GM12891 (cell line): Measurements from ENCODE around the gene FOXL2.

Source experiments
- DNase-seq: peaks from one replicate; pipeline ENCODE4 v3.0.0; 2011; ENCODE audit warnings: low spot score; ENCODE audit not compliant: insufficient read length
- FAIRE-seq: peaks from 2 replicates; lab custom pipeline; 2011; peaks lifted over from hg19 to GRCh38; lab: Jason Lieb, UNC
- PAX5 ChIP-seq: IDR thresholded peaks from 2 replicates; pipeline ENCODE4 v1.6.1; 2011; ENCODE audit warnings: low read length, moderate library complexity, mild to moderate bottlenecking; ENCODE audit not compliant: insufficient read depth, severe bottlenecking
- POLR2A ChIP-seq: IDR thresholded peaks from 2 replicates; pipeline ENCODE4 v1.6.1; 2011; ENCODE audit warnings: low read depth, low read length, control low read depth
- POLR2AphosphoS5 ChIP-seq: IDR thresholded peaks from 2 replicates; pipeline ENCODE4 v1.6.1; 2011; ENCODE audit warnings: low read depth, low read length, control low read depth
- POU2F2 ChIP-seq: IDR thresholded peaks from 2 replicates; pipeline ENCODE4 v1.6.1; 2011; ENCODE audit warnings: low read depth, mild to moderate bottlenecking, control low read depth, low read length, moderate library complexity
- SPI1 ChIP-seq: IDR thresholded peaks from 2 replicates; pipeline ENCODE4 v1.6.1; 2011; ENCODE audit warnings: low read depth, low read length, control low read depth
- TAF1 ChIP-seq: IDR thresholded peaks from 2 replicates; pipeline ENCODE4 v1.6.1; 2011; ENCODE audit warnings: low read depth, low read length, control low read depth

The FOXL2 gene

DNA sequence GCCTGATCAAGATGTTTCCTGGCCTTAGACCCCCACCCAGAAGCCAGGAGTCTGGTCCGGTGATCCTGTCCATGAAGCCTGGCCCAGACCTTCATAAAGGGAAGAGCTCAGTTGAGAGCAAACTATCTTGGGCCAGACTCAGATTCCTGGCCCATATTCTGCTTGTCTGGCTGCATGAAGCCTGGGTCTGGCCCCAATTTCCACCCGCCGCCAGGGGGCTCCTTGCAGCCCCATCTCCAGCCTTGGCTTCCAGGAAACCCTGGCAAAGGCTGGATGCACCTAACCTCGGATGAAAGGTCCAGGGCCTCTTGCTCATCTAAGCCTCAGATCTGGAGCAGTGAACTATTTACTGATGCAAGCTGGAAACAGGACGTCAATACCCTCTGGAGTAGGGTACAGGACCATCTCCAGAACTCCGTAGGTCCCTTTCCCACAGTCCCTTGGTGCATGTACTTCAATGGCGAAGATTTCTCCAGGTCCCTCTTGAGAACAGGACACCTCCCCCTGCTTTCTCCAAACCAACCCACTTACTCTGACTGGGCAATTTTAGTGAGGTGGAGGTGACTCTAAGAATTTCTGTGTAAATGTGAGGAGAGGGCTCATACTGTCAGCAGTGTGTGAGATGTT is 5.6 kb downstream of the FOXL2 start:
- no peak for DNase-seq
- FAIRE-seq: no peak
- TF ChIP-seq POLR2A (no peak), SPI1 (no peak), POLR2AphosphoS5 (no peak), TAF1 (no peak), PAX5 (no peak), POU2F2 (no peak)

DNA sequence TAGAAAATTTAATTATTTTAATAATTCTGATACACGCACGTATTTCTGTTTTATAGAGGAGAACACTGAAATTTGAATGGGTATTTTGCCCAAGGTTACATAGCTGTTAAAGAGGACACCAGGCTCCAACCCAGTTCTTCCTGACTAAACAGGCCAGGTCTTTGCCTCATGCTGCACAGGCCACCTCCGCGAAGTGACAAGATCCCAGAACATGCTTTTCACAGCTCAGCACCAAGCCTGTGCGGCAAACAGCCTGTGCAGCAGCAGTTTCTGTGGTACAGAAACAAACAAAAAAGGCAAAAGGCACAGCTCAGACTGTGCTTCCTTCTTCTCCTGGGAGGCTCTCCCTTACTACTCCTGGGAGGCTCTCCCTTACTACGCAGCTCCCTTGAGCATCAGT is 6.5 kb downstream of the FOXL2 start:
- FAIRE-seq: no peak
- TF ChIP-seq POLR2AphosphoS5: no peak
- TF ChIP-seq POU2F2: no peak
- TF ChIP-seq SPI1: no peak
- no peak for TF ChIP-seq POLR2A
- TF ChIP-seq PAX5: no peak
- TF ChIP-seq TAF1: no peak
- no peak for DNase-seq

DNA sequence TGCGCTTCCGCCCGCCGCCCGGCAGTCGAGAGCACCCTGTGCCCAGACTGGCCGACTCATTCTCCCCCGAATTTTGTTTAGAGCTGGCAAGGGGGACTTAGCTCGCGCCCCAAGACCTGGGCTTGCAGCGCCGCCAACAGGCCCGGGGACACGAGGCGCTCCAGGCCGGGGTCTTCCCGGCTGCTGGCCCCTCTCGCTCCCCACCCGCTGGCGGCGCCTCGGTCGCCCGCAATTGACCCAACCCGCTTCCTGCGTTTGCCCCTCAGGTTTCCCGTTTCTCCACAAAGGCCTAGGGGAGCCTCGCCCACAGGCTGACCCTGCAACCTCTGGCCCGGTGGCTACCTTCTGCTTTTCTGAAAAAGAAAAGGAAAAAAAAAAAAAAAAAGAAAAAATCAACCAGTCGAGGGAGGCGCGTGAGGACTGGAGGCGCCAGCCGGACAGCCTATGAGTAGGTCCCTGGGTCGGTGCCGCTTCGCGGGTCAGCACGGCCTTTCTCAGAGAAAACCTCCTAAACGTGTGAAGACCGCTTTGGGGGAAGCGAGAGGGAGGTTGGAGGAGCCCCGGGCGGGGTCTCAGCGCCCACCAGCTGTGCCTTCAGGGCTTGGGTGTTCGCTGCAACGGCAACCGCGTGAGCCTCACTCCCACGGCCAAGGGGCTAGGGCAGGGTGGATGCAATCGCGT is 7.2 kb downstream of the FOXL2 start:
- DNase-seq: no peak

DNA sequence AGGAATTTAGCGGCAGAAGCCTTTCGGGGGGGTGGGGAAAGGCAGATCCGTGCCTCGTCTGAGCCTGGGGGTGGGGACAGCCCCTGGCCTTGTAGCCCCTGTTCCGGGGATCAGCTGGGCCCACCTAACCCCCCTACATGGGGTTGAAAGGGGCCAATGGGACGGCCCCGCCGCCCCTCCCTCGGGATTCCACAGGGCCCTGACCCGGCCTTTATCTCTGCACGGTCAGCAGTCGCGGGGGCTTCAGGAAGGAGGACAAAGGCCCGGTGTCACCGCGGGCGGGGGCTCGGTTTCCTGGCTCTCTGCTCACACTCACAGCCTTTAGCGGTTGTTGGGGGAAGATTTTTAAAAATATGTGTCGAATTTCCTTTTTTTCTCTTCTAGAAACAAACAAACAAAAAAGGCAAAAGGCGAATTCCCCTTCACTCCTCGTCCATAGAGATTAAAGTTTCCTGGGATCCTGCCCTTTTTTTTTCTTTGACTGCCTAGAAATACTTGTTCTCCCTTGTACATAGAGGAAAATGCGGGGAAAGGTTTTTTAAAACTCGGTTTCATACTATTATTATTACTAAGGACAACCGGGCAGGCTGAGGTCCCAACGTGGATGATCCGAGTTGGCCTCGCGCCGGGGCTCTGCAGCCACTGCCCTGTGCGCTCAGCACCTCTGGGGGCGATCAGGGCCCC is 7.9 kb downstream of the FOXL2 start:
- no peak for DNase-seq
- FAIRE-seq: no peak
- no peak for TF ChIP-seq TAF1
- no peak for TF ChIP-seq PAX5
- no peak for TF ChIP-seq SPI1
- no peak for TF ChIP-seq POLR2AphosphoS5
- no peak for TF ChIP-seq POLR2A
- TF ChIP-seq POU2F2: no peak

More for the DNA sequence above, 7.2 kb downstream of the FOXL2 start:
- TF ChIP-seq PAX5 (no peak), SPI1 (no peak), POU2F2 (no peak), POLR2A (no peak), POLR2AphosphoS5 (no peak)
- no peak for FAIRE-seq

DNA sequence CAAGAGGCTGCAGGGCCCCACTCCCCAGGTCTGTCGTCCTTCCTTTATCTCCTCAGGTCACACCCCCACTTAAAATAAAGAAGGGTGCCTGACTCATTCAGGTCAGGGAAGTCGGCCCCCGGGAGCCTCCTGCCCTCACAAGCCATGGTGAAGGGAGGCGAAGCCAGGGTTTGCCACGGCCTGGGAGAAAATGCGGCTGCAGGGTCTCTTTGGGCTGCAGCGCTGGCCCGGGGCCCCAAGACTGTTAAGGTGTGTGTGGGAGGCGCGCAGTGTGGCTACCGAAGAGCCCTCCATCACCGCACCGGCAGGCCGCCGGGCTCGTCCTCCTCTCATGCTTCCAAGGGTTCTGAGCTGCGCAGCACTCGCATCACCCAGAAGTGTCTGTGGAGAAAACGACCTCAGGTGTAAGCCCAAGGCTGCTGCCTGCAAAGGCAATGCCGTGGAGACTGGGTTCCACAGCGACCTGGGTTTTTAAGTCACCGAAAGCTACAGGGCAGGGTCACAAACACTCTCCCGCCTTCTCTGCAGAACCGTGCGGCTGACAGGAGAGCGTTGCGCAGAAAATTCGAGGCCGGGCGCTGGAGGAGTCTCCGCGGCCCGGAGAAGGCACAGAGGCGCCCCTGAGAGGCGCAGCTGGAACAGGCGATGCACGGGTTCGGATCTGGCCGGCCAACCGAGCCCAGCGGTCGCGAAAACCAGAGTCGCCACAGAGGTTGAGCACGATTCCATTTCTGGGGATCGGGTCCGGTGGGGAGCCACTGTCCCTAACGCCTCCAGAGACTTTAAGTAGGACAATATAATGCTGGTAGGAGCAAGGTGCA is 8.7 kb downstream of the FOXL2 start:
- DNase-seq: no peak
- TF ChIP-seq TAF1: no peak
- no peak for TF ChIP-seq POLR2A
- no peak for TF ChIP-seq POLR2AphosphoS5
- TF ChIP-seq POU2F2: no peak
- TF ChIP-seq PAX5: no peak
- no peak for TF ChIP-seq SPI1
- no peak for FAIRE-seq

DNA sequence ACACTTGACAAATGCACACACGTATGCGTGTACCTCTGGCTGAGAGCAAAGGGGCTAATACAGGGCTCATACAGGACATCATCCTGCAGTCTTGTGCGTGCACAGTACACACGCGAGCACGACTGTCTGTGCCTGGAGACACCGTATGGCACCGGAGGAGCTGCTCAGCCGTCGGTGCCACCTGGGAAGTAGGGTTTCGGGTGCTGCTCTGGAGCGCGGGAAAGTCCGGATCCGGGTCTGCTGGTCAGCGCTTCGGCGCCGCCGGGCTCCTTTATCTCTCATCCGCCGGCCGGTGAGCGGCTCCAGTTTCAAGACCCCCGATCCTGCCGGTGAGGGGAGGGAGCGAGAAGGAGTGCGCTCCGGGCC is 9.3 kb downstream of the FOXL2 start:
- FAIRE-seq (no peak), DNase-seq (no peak)
- TF ChIP-seq POLR2AphosphoS5 (no peak), POU2F2 (no peak), SPI1 (no peak), POLR2A (no peak), TAF1 (no peak), PAX5 (no peak)

DNA sequence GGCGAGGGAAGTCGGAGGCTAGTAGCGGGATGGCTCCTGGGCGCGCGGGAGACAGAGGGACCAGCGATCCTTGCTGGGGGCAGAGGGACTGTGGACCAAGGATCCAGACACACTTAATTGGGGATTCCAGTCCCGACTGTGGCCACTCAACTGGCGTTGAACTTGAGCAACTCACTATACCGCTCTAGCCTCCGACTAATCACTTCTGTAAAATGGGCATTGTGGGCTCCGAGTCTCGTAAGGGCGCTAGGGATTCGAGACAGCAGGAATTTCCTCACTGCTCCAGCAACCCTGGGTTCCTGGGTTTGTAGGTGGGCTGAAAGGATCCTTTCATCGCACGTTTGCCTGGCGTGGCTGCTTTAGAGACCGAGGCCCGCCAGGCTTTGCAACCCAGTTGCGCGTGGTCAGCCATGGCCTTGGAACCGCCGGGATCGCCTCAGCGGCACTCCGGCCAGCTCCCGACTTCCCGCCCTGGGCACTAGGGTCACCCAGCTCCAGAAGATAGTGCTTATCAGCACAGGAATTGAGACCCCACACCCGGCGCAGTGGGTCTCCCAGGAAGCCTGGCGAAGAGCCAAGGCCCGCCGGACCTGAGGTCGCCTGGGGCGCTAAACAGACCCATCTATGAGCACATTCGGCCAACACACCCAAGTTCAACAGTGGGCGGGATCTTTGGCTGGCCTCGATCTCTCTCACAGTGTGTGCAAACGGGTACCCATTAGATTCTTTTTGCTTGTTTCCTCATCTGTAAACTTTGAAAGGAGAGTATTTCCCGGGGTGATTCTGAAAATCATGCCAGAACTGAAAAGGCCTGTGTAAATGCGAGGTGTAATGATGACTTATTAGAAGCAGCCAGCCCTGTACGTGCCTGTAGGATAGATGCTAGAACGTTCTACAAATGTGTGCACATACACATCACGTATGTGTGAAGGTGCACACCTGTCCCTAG is 9.9 kb downstream of the FOXL2 start:
- no peak for TF ChIP-seq POU2F2
- TF ChIP-seq PAX5: no peak
- no peak for TF ChIP-seq POLR2A
- TF ChIP-seq SPI1: no peak
- no peak for TF ChIP-seq POLR2AphosphoS5
- no peak for TF ChIP-seq TAF1
- no peak for DNase-seq
- FAIRE-seq: no peak
